GM18873 (cell line): ENCODE data around the gene BLTP3A.
"Not testable (repeated sequence)": the region's sequence is repeated elsewhere in the genome, so short reads cannot be mapped to it uniquely, and the experiment has no call there.

Experiments
- ATAC-seq: cut with Tn5 transposase; IDR thresholded peaks from one replicate; pipeline ENCODE4 v1.9.1; 2021; ENCODE audit warnings: mild to moderate bottlenecking, moderate library complexity, moderate number of reproducible peaks; ENCODE audit not compliant: unreplicated experiment, low FRiP score

BLTP3A gene

GRCh38 chr6:34818872-34819570, 27.1 kb downstream of the BLTP3A start:
- not testable (repeated sequence) for ATAC-seq

DNA sequence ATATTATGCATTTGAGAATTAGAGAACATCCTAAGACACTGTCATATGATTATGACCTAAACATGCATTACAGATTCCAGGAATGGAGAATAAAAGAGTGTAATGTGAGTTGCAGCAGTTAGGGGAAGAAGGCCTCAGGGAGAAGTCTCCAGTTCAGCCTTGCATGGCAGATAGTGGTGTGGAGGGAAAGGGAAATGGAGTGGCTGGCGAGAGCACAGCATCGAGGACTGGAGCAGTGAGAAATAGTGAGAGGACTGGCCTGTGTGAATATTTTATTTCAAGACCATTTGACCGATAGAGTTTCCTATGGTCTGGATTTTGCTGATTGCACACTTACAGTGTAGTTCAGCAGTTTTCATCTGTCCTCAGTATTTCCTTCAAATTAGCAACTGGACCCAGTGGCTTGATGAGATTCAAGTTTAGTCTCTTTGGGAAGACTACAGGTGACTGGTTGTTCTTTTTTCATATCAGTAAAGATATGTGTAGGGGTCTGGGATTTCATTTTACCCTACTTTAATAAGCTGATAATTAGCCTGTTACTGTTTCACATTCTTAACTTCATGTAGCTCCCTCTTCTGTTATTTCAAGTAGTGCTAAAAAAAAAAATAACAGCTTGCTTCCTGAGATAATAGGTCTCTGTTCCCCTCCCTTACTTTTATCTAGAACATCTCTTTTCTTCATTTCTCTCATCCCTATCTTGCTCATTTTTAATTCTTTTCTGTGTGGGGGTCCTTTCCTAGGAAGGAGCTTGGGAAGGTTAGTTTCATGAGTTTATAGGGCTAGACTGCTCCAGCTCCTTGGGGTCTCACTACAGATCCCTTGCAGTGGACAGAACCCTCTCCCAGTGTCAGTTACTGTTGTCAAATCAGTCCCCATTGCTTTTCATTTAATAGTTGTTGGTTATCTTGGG, 27.9 kb downstream of the BLTP3A start:
- ATAC-seq, result no peak

DNA sequence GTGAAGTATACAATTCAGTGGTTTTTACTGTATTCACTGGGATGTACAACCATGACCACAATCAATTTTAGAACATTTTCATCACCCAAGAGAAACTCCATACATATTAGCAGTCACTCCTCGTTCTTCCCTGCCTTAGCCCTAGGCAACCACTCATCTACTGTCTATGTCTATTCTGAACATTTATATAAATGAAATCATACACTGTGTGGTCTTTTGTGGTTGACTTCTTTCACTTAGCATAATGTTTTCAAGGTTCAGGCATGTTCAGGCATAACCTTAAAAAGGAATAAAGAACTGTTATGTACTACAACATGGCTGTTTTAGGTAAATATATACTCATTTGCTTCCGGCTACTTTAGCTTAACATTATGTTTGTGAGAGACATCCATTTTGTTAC, 37.3 kb downstream of the BLTP3A start:
- no peak for ATAC-seq

DNA sequence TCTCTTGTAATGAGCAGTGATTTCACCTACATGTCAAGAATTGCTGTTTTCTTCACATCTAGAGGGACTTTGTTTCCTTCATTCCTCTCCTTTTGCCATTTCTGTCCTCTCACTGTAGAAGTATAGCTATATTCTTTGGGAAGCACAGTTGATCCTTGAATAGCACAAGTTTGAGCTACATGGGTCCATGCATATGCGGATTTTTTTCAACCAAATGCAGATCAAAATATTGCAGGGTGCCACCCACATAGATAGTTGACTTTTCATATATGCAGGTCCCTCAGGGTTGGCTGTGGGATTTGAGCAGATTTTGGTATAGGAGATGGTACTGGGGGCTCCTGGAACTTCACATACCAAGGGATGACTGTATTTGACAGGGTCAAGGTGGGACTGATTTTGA, 41.1 kb downstream of the BLTP3A start:
- ATAC-seq, result no peak

- no peak for ATAC-seq
Observed at GRCh38 chr6:34834789-34835518, 43.1 kb downstream of the BLTP3A start.

DNA sequence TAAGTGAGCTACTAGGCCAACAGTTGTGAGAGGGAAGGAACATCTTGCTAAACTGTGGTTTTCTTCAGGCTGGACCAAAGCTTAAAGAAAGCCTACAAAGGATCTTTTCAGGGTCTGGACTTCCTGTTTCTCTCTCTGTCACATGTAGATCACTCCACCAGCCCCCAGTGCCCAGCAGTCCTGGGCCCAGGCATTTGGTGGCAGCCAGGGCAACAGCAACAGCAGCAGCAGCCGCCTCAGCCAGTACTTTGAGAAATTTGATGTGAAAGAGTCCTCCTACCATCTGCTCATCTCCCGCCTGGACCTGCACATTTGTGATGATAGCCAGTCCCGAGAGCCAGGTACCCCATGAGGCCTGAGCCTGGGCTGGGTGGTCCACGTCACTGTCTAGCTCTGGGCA, 44.1 kb downstream of the BLTP3A start:
- ATAC-seq, result no peak

DNA sequence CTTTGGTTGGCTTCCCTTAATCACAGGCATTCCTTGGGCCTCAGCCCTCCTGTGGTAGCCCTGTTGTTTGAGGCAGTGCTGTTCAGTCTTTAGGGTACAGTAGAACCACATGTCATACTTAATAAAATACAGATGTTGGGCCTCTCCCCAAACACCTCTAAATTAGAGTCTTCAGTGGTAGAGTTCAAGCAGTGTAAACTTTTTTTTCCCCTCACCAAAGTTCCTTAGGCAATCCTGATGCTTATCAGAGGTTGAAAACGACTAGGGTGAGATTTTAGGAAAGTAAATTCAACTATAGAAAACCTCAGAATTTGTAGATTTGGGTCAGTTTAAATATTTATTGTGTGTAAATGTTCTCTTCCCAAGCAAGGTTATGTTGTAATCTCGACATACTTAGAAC, 44.6 kb downstream of the BLTP3A start:
- ATAC-seq, result no peak

DNA sequence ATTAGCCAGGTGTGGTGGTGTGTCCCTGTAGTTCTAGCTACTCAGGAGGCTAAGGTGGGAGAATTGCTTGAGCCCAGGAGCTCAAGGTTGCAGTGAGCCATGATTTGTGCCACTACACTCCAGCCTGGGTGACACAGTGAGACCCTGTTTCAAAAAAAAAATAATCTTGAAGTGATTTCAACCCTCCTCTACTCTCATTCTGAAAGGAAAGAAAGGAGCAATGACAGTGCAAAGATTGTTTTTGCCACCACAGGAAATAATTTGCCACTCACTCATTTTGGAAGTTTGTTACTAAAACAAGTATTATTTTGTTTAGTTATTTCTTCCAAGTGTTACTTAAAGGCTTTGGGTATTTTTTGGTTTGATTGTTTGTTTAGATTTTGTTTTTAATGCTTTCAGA, 45.6 kb downstream of the BLTP3A start:
- no peak for ATAC-seq

- ATAC-seq, result no peak
Observed at GRCh38 chr6:34839666-34840352, 47.9 kb downstream of the BLTP3A start.
